GM12892 (cell line): ENCODE measurements around the gene THADA.

Source experiments
- POLR2A ChIP-seq: IDR thresholded peaks from 2 replicates; pipeline ENCODE4 v1.6.1; 2011; ENCODE audit warnings: low read depth, low read length, control low read depth
- POLR2AphosphoS5 ChIP-seq: IDR thresholded peaks from 2 replicates; pipeline ENCODE4 v1.6.1; 2011; ENCODE audit warnings: low read depth, low read length, control low read depth
- TAF1 ChIP-seq: IDR thresholded peaks from 2 replicates; pipeline ENCODE4 v1.6.1; 2011; ENCODE audit warnings: low read depth, mild to moderate bottlenecking, control low read depth, low read length, borderline replicate concordance

DNA sequence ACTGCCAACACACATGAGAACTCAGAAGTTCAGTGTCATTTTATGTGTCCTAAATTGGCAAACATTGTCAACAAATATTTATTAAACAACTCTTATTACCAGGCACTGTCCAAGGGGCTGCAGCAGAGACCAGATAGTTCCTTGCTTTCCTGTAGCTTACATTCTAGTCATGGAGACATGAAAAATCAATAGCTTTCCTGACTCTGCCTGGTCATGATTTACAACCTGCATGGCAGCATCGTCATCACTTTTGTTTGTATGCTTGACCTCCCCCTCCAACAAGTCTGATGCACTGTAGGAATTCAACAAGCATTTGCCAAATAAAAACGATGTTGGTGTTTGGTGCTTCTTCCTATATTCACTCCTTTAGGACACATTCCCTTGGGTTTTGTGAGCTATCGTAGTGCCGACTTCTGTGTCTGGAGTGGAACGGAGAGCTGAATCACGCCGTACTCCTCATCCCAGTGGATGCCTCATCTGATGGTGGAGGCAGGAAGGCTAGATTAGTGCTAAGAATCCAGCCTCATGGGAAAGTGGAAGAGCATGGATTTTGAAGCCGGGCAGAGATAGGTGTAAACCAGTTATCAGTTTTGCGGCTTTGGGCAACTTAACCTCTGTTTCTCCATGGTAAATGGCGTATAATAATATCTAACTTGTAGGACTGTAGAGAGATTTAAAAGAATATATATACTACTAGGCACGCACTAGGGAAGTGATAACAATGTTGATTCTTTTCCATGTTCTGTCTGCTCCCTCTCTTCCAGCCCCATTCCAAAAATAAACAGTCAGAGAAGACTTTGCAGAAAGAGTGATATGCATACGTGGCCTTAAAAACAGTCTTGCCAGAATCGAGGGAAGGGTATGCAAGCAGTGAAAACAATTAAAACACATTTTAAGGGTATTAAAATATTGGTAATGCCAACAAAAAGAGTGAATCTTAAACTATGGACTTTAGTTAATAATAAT, 249.0 kb downstream of the THADA start:
- TF ChIP-seq POLR2A: no peak
- no peak for TF ChIP-seq POLR2AphosphoS5
- TF ChIP-seq TAF1: no peak
